ENCODE measurements around the gene ENTPD1. TPM values are rescaled to one million over a fixed set of nuclear protein-coding genes. Genes with fewer than 3 reads are reported as not detected.
"Not testable (repeated sequence)": the region's sequence is repeated elsewhere in the genome, so short reads cannot be mapped to it uniquely, and the experiment has no call there.

The ENTPD1 gene
- total and polyA plus RNA-seq, 10 of the 15 experiments (the other 5 are each of a cell fraction or from before 2014, with no cell fraction given): 110 to 413 (median 161) TPM

DNA sequence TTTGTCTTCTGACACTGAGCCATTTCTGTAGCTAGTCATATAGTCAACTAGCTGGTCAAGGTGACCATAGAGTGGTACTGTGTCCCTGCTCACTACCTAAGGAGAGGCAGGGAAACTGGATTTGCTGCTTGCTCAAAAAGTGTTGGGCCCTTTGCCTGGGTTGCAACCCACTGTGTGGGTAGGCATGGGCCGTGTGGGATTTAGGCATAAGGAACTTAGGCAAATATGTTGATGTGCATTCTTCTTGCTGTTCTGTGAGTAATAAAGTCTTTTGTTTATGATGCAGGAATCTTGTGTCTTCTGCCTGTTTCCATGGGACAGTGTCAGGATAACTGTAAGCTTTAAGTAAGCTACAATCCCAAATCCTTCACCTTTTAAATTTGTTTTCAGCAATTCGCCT is 39.1 kb upstream of the ENTPD1 start:
- ChIA-PET POLR2A (interaction anchor here (0.6 to 1.8 kb wide), 4 partner anchors 11 to 38 kb away, joined by 3 to 5 read pairs (median 3); no protein-coding TSS in a partner anchor), CTCF (interaction anchor here (1.0 to 2.1 kb wide), 3 partner anchors 23 to 459 kb away, joined by 3 to 11 read pairs (median 4); partner anchors contain the start of gene TCTN3), RAD21 (ENCODE audit: unreplicated experiment) (interaction anchor here (0.7 to 2.1 kb wide), 2 partner anchors 23 to 125 kb away, joined by 3 to 9 read pairs; partner anchors contain the start of gene TCTN3), SMC1A (ENCODE audit: uncharacterized antibody, unreplicated experiment) (interaction anchor here (0.9 to 1.6 kb wide), 3 partner anchors 12 to 67 kb away, joined by 3 to 4 read pairs (median 3); no protein-coding TSS in a partner anchor)
- no peak overlapping the region for H3K27ac ChIP-seq (ENCODE audit: control insufficient read depth, insufficient read depth)
- no peaks in the 10 kb centered on the region for H3K79me2 ChIP-seq (ENCODE audit: control insufficient read depth, insufficient read depth, low read length)
- H3K27me3 ChIP-seq (replicated peaks in 1 of 2; ENCODE audit: control insufficient read depth in 2 of 2, insufficient read depth in 2 of 2, low read length in 1 of 2): no peaks in the 10 kb centered on the region
- in situ Hi-C loops (cut with MboI) (no loop called here), intact Hi-C loops (cut with micrococcal nuclease; ENCODE audit: unreplicated experiment) (no loop called here)
- no peak overlapping the region for H3K9ac ChIP-seq (ENCODE audit: control insufficient read depth, insufficient read depth, low read length)
- ATAC-seq (no peak), DNase-seq (ENCODE audit: low read depth, low spot score) (no peak), FAIRE-seq (no peak)
- H3K4me1 ChIP-seq (ENCODE audit: control insufficient read depth, insufficient read depth, low read length): no peaks in the 10 kb centered on the region
- no peaks in the 10 kb centered on the region for H3K36me3 ChIP-seq (ENCODE audit: control insufficient read depth in 2 of 2, insufficient read depth in 2 of 2, low read length in 1 of 2)
- no peak overlapping the region for H2AFZ ChIP-seq (ENCODE audit: control insufficient read depth, low read depth, low read length)
- H3K4me2 ChIP-seq (ENCODE audit: control insufficient read depth, insufficient read depth): no peak overlapping the region
- TF ChIP-seq KDM1A (IDR thresholded peaks at IDR 0.05; ENCODE audit: borderline replicate concordance) (no peak), YY1 (IDR thresholded peaks at IDR 0.05; ENCODE audit: low read depth, low read length) (no peak), RBBP5 (conservative IDR thresholded peaks at IDR 0.05) (no peak), STAT1 (conservative IDR thresholded peaks at IDR 0.05) (no peak), NR2C1 (IDR thresholded peaks at IDR 0.05) (no peak)
- 67% methylated on average over 2 of the region's 2 CpGs for WGBS (ENCODE audit: insufficient coverage, insufficient replicate concordance, low lambda C conversion rate, missing lambda C conversion rate)
- H3K4me3 ChIP-seq: no peak overlapping the region
- H3K9me3 ChIP-seq (replicated peaks; ENCODE audit: control insufficient read depth, insufficient read depth, low read length): no peaks in the 10 kb centered on the region
- H4K20me1 ChIP-seq (ENCODE audit: control insufficient read depth, insufficient read depth): no peaks in the 10 kb centered on the region
- no TSS peak for BruUV-seq (replicated peaks)

DNA sequence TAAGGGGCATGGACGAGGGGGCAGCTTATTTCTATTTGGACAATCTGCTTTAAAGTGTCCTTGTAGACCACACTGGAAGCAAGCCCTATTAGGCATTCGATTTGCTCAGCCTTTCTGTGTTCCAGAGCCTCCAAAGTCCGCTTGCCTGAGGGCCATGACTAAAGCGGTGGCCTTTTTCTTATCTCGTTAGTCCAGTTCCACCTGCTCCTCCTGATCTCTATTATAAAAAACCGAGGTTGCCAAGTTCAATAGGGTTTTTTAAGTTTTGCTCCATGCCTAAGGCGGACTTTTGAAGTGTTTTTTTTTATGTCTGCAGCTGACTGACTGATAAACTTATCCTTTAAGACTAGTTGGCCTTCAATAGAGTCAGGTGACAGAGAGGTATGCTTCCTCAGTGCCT is 35.2 kb upstream of the ENTPD1 start:
- intact Hi-C loops (cut with micrococcal nuclease; ENCODE audit: unreplicated experiment); POLR2A ChIA-PET; RAD21 ChIA-PET (ENCODE audit: unreplicated experiment): not testable (repeated sequence)

DNA sequence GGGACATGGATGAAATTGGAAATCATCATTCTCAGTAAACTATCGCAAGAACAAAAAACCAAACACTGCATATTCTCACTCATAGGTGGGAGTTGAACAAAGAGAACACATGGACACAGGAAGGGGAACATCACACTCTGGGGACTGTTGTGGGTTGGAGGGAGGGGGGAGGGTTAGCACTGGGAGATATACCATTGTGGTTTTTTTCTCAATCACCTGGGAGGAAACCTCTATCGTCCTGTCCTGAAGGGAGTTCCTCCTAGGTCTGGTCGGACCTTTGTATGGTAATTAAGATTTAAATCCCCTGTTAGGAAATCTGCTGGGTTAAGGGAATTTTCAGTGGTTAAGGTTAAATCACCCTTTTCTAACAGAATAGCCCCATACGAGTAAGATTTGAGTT is 33.5 kb upstream of the ENTPD1 start:
- SMC1A ChIA-PET (ENCODE audit: uncharacterized antibody, unreplicated experiment); H3K27me3 ChIP-seq (replicated peaks in 1 of 2; ENCODE audit: control insufficient read depth in 2 of 2, insufficient read depth in 2 of 2, low read length in 1 of 2); FAIRE-seq; H2AFZ ChIP-seq (ENCODE audit: control insufficient read depth, low read depth, low read length); H3K27ac ChIP-seq (ENCODE audit: control insufficient read depth, insufficient read depth); DNase-seq (ENCODE audit: low read depth, low spot score); POLR2A ChIA-PET; BruUV-seq (replicated peaks); H3K4me2 ChIP-seq (ENCODE audit: control insufficient read depth, insufficient read depth); intact Hi-C loops (cut with micrococcal nuclease; ENCODE audit: unreplicated experiment); in situ Hi-C loops (cut with MboI); H3K4me3 ChIP-seq; CTCF ChIA-PET; H3K4me1 ChIP-seq (ENCODE audit: control insufficient read depth, insufficient read depth, low read length); H3K36me3 ChIP-seq (ENCODE audit: control insufficient read depth in 2 of 2, insufficient read depth in 2 of 2, low read length in 1 of 2); RAD21 ChIA-PET (ENCODE audit: unreplicated experiment); H3K79me2 ChIP-seq (ENCODE audit: control insufficient read depth, insufficient read depth, low read length); H4K20me1 ChIP-seq (ENCODE audit: control insufficient read depth, insufficient read depth); H3K9ac ChIP-seq (ENCODE audit: control insufficient read depth, insufficient read depth, low read length); H3K9me3 ChIP-seq (replicated peaks; ENCODE audit: control insufficient read depth, insufficient read depth, low read length); ATAC-seq: not testable (repeated sequence)
- 87% methylated on average over 4 of the region's 4 CpGs for WGBS (ENCODE audit: insufficient coverage, insufficient replicate concordance, low lambda C conversion rate, missing lambda C conversion rate)

More for the DNA sequence above, 35.2 kb upstream of the ENTPD1 start:
- FAIRE-seq; H3K9ac ChIP-seq (ENCODE audit: control insufficient read depth, insufficient read depth, low read length); H3K79me2 ChIP-seq (ENCODE audit: control insufficient read depth, insufficient read depth, low read length); H3K9me3 ChIP-seq (replicated peaks; ENCODE audit: control insufficient read depth, insufficient read depth, low read length); BruUV-seq (replicated peaks); SMC1A ChIA-PET (ENCODE audit: uncharacterized antibody, unreplicated experiment); H3K27me3 ChIP-seq (replicated peaks in 1 of 2; ENCODE audit: control insufficient read depth in 2 of 2, insufficient read depth in 2 of 2, low read length in 1 of 2); H2AFZ ChIP-seq (ENCODE audit: control insufficient read depth, low read depth, low read length); CTCF ChIA-PET; DNase-seq (ENCODE audit: low read depth, low spot score); ATAC-seq; H3K4me2 ChIP-seq (ENCODE audit: control insufficient read depth, insufficient read depth); H3K27ac ChIP-seq (ENCODE audit: control insufficient read depth, insufficient read depth); H4K20me1 ChIP-seq (ENCODE audit: control insufficient read depth, insufficient read depth); in situ Hi-C loops (cut with MboI); H3K4me1 ChIP-seq (ENCODE audit: control insufficient read depth, insufficient read depth, low read length); H3K36me3 ChIP-seq (ENCODE audit: control insufficient read depth in 2 of 2, insufficient read depth in 2 of 2, low read length in 1 of 2); H3K4me3 ChIP-seq: not testable (repeated sequence)
- WGBS (ENCODE audit: insufficient coverage, insufficient replicate concordance, low lambda C conversion rate, missing lambda C conversion rate): 58% methylated on average over 7 of the region's 7 CpGs
